B cell (primary cell): ENCODE data around the gene ANKRD42. TPM values are rescaled to one million over a fixed set of nuclear protein-coding genes. Genes with fewer than 3 reads are reported as not detected.

Experiments
- ATAC-seq: fragments of 200-7000 bp; cut with Tn5 transposase; one replicate; pipeline ENCODE4 v1.10.0; 2021; ENCODE audit warnings: low read depth, mild to moderate bottlenecking, moderate number of reproducible peaks, moderate library complexity
- CTCF ChIA-PET: fragments of 350-600 bp; sonication (Branson Sonifier 250); formaldehyde crosslinking; loops from one replicate; lab custom pipeline; 2021; ENCODE audit warnings: antibody characterized with exemption, inconsistent platforms; lab: Charles Lee
- POLR2A ChIA-PET: fragments of 350-600 bp; sonication (Branson Sonifier 250); formaldehyde crosslinking; loops from one replicate; lab custom pipeline; 2021; ENCODE audit warnings: antibody characterized with exemption; lab: Charles Lee
- DNase-seq: peaks from one replicate; pipeline ENCODE4 v3.0.0; 2013
- H2AFZ ChIP-seq: 2 replicates; pipeline ENCODE4 v1.6.1; 2012; ENCODE audit warnings: mild to moderate bottlenecking, low read depth, low read length; ENCODE audit not compliant: insufficient read depth, poor library complexity, severe bottlenecking
- H3K27ac ChIP-seq, 2 donors: 1 replicate in 1 of 2; 2 replicates in 1 of 2; pipeline ENCODE4 v1.5.1; 2012 to 2013; ENCODE audit warnings: low read length in 2 of 2, mild to moderate bottlenecking in 2 of 2, moderate library complexity in 1 of 2
- H3K27me3 ChIP-seq, 4 experiments: fragments of 200-600 bp in 1 of 4; sonication (generic) in 1 of 4; replicated peaks in 1 of 4; 1 replicate in 2 of 4; 2 replicates in 2 of 4; pipeline versions ENCODE4 v1.6.1 to v1.7.0; 2013 to 2016; ENCODE audit warnings: low read length in 3 of 4, mild to moderate bottlenecking in 2 of 4, mixed read lengths in 1 of 4, moderate library complexity in 1 of 4; ENCODE audit not compliant: insufficient read depth in 4 of 4, control insufficient read depth in 3 of 4; ENCODE audit errors: control extremely low read depth in 1 of 4
- H3K36me3 ChIP-seq, 2 experiments: replicated peaks in 1 of 2; 1 replicate in 1 of 2; 2 replicates in 1 of 2; pipeline versions ENCODE4 v1.6.1 to v1.7.1; 2013; ENCODE audit warnings: low read length in 1 of 2; ENCODE audit not compliant: insufficient read depth in 2 of 2, control insufficient read depth in 1 of 2; ENCODE audit errors: control extremely low read depth in 1 of 2, extremely low read depth in 1 of 2
- H3K4me1 ChIP-seq, 2 donors: fragments of 200-600 bp in 1 of 2; sonication (generic) in 1 of 2; 1 replicate in 1 of 2; 2 replicates in 1 of 2; pipeline versions ENCODE4 v1.5.1 to v1.6.1; 2013 to 2017; ENCODE audit warnings: low read length in 2 of 2; ENCODE audit not compliant: control insufficient read depth in 2 of 2, insufficient read depth in 2 of 2
- H3K4me2 ChIP-seq: replicated peaks from 2 replicates; pipeline ENCODE3; 2012; ENCODE audit warnings: mild to moderate bottlenecking, low read depth, low read length; ENCODE audit not compliant: poor library complexity, severe bottlenecking
- H3K4me3 ChIP-seq, 5 experiments: fragments of 200-600 bp in 1 of 5; sonication (generic) in 1 of 5; 1 replicate in 3 of 5; 2 replicates in 2 of 5; pipeline versions ENCODE4 v1.5.1 to v1.7.0; 2011 to 2016; ENCODE audit warnings: low read length in 4 of 5, mild to moderate bottlenecking in 4 of 5, low read depth in 2 of 5, control low read depth in 1 of 5, moderate library complexity in 1 of 5; ENCODE audit not compliant: insufficient read depth in 1 of 5; ENCODE audit errors: control extremely low read depth in 1 of 5, extremely low read depth in 1 of 5
- H3K79me2 ChIP-seq: fragments of 200-600 bp; sonication (generic); one replicate; pipeline ENCODE4 v1.6.0; 2016; ENCODE audit warnings: low read length; ENCODE audit not compliant: control insufficient read depth, insufficient read depth
- H3K9ac ChIP-seq: fragments of 200-600 bp; sonication (generic); 2 replicates; pipeline ENCODE4 v1.6.1; 2017; ENCODE audit warnings: mild to moderate bottlenecking, low read length, moderate library complexity
- H3K9me3 ChIP-seq, 3 donors: one replicate each; pipeline versions ENCODE4 v1.6.1 to v1.7.1; 2013; ENCODE audit warnings: low read length in 2 of 3; ENCODE audit not compliant: control insufficient read depth in 2 of 3, insufficient read depth in 1 of 3; ENCODE audit errors: control extremely low read depth in 1 of 3
- H4K20me1 ChIP-seq: 2 replicates; pipeline ENCODE4 v1.6.0; 2012; ENCODE audit warnings: mild to moderate bottlenecking, low read length; ENCODE audit not compliant: insufficient read depth, control insufficient read depth, poor library complexity, severe bottlenecking
- H3K27ac Mint-ChIP-seq: one replicate; pipeline ENCODE4 v1.8.0; 2021; ENCODE audit warnings: mixed read lengths
- H3K27me3 Mint-ChIP-seq: one replicate; pipeline ENCODE4 v1.8.0; 2021; ENCODE audit warnings: mixed read lengths
- H3K4me1 Mint-ChIP-seq: one replicate; pipeline ENCODE4 v1.8.0; 2021; ENCODE audit warnings: mixed read lengths
- H3K4me3 Mint-ChIP-seq: one replicate; pipeline ENCODE4 v1.8.0; 2021; ENCODE audit warnings: mixed read lengths
- H3K9me3 Mint-ChIP-seq: one replicate; pipeline ENCODE4 v1.8.0; 2022; ENCODE audit warnings: mixed read lengths; ENCODE audit not compliant: insufficient read depth
- EZH2 ChIP-seq: IDR thresholded peaks from 2 replicates; pipeline ENCODE4 v1.6.1; 2012; ENCODE audit warnings: borderline replicate concordance, low read depth, mild to moderate bottlenecking, moderate library complexity, low read length; ENCODE audit not compliant: insufficient read depth, poor library complexity, severe bottlenecking
- WGBS: methylation state at CpG from one replicate; pipeline ENCODE4 v1.1.5; 2013; ENCODE audit warnings: missing lambda C conversion rate; ENCODE audit not compliant: insufficient coverage; 5-methylcytosine and 5-hydroxymethylcytosine counted together
- intact Hi-C: fragments of 100-400 bp; cut with micrococcal nuclease; formaldehyde crosslinking; loops from one replicate; pipeline ENCODE4 v1.10.0; 2022
- polyA plus RNA-seq: library from polyadenylated mRNA; depleted of rRNA; stranded (reverse); fragments of >200 nt; gene quantifications from 2 replicates; pipeline ENCODE4 v1.2.3, GENCODE V29; 2012
- total RNA-seq, 2 donors: library from RNA; stranded (reverse); fragments of 120-200 nt in 1 of 2; gene quantifications; 1 replicate in 1 of 2; 2 replicates in 1 of 2; pipeline versions ENCODE4 v1.2.3 to v1.2.4, GENCODE V29; 2013 to 2022
- TF ChIP-seq, protein P1 (sequence below): fragments of 200-600 bp; IDR thresholded peaks from one replicate; pipeline ENCODE4 v1.8.0; 2022; ENCODE audit warnings: antibody characterized with exemption, mild to moderate bottlenecking

Gene ANKRD42
- total and polyA plus RNA-seq, 2 donors (not counting 1 experiment from before 2014, with no cell fraction given), result 4.1 to 13.3 TPM

DNA sequence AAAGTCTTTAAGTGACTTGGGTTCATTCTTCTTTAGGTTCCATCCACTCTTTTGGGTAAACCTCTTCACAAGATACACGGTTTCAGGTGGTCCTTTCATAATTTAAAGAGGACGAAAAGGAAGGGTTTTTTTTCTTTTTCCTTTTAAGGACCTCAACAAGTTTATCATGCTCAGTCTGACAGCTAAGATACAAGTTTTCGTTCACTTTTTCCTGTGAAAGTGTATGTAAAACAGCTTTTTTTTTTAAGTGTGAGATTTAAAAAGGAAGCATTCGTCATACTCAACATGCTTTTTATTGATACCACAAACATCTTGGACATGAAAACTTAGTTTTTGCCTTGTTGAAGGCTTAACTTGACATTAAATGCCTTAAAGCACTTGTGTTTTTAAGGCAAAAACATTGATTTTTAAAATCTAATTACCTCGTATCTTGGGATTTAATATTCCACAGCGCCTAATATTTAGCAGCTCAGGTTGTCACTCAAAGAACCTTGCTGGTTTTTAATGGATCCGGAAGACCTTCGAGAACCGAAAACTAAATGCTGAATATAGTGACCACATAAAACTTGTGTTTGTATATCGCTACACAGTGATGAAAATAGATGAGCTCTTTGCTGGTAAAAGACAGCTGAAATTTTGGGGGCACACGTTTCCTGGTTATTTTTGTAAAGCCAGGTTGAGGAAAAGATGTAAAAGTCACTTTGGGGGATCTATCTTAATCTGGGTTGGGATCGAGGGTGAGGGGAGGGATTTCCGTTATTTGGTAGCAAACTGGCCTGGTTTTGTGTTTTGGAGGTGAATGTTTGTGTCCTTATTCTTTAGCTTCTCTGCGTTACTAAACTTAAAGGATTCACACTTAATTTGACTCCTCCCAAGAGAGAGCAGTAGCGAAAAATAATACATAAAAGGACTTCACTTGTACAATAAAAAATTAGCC, 34.3 kb upstream of the ANKRD42 start:
- 27% methylated on average over 3 of the region's 15 CpGs for WGBS
- Histone ChIP-seq H4K20me1 (peaks cover 23% of the 10 kb centered on the region), H3K4me2 (peak overlapping the region; percentile 78), H3K9me3 (no peaks in the 10 kb centered on the region), H3K4me1 (peaks cover 35 to 39% of the 10 kb centered on the region in 2 donors), H3K9ac (peak overlapping the region; percentile 97), H3K4me3 (peak overlapping the region; percentile 81 to 99 (median 99)), H2AFZ (no peak overlapping the region), H3K36me3 (peaks cover 3 to 24% of the 10 kb centered on the region in 2 experiments), H3K27me3 (no peaks in the 10 kb centered on the region), H3K79me2 (peaks cover 83% of the 10 kb centered on the region), H3K27ac (peak overlapping the region; percentile 37 to 98)
- Mint-ChIP-seq H3K9me3 (no peaks in the 10 kb centered on the region), H3K27me3 (no peaks in the 10 kb centered on the region), H3K27ac (peak overlapping the region; percentile 100), H3K4me3 (peak overlapping the region; percentile 98), H3K4me1 (peaks cover 55% of the 10 kb centered on the region)
- ChIA-PET POLR2A (interaction anchor here (0.7 to 1.2 kb wide), 2 partner anchors 88 to 137 kb away, joined by 3 to 7 read pairs; partner anchors contain the start of gene RAB30), CTCF (interaction anchor here (0.6 to 1.6 kb wide), 11 partner anchors 9 to 292 kb away, joined by 3 to 9 read pairs (median 3); partner anchors contain the start of genes DDIAS and RAB30)
- ATAC-seq (no peak), DNase-seq (no peak)
- TF ChIP-seq, protein P1, sequence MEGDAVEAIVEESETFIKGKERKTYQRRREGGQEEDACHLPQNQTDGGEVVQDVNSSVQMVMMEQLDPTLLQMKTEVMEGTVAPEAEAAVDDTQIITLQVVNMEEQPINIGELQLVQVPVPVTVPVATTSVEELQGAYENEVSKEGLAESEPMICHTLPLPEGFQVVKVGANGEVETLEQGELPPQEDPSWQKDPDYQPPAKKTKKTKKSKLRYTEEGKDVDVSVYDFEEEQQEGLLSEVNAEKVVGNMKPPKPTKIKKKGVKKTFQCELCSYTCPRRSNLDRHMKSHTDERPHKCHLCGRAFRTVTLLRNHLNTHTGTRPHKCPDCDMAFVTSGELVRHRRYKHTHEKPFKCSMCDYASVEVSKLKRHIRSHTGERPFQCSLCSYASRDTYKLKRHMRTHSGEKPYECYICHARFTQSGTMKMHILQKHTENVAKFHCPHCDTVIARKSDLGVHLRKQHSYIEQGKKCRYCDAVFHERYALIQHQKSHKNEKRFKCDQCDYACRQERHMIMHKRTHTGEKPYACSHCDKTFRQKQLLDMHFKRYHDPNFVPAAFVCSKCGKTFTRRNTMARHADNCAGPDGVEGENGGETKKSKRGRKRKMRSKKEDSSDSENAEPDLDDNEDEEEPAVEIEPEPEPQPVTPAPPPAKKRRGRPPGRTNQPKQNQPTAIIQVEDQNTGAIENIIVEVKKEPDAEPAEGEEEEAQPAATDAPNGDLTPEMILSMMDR, result no peak
- TF ChIP-seq EZH2, result no peak
- intact Hi-C loops, result loop anchor here (2.0 kb wide), 1 partner anchor 14 kb away; no protein-coding TSS in a partner anchor
